EH (cell line): Measurements from ENCODE around the gene MTAP.

Source experiments
- DNase-seq: peaks from one replicate; pipeline ENCODE4 v3.0.0-alpha.2; 2015; ENCODE audit warnings: low read depth

MTAP gene

GRCh38 chr9:21804791-21805190 is 2.4 kb downstream of the MTAP start:
- no peak for DNase-seq

GRCh38 chr9:21806644-21807043 is 4.2 kb downstream of the MTAP start:
- DNase-seq = no peak

GRCh38 chr9:21810388-21810787 is 8.0 kb downstream of the MTAP start:
- peak; percentile 24 for DNase-seq

- no peak for DNase-seq
Measured at GRCh38 chr9:21810881-21811280, 8.4 kb downstream of the MTAP start.

GRCh38 chr9:21811914-21812313 is 9.5 kb downstream of the MTAP start:
- DNase-seq = no peak

GRCh38 chr9:21812415-21812814 is 10.0 kb downstream of the MTAP start:
- peak; percentile 53 for DNase-seq

GRCh38 chr9:21812946-21813568 is 10.6 kb downstream of the MTAP start:
- peak; percentile 79 for DNase-seq

GRCh38 chr9:21813575-21814473 is 11.4 kb downstream of the MTAP start:
- DNase-seq = peak; percentile 85

- no peak for DNase-seq
Measured at GRCh38 chr9:21815643-21816042, 13.2 kb downstream of the MTAP start.

GRCh38 chr9:21817176-21817575 is 14.7 kb downstream of the MTAP start:
- peak; percentile 83 for DNase-seq

GRCh38 chr9:21825637-21826036 is 23.2 kb downstream of the MTAP start:
- no peak for DNase-seq

GRCh38 chr9:21828853-21829410 is 26.5 kb downstream of the MTAP start:
- no peak for DNase-seq

- peak; percentile 21 for DNase-seq
Measured at GRCh38 chr9:21830589-21830988, 28.2 kb downstream of the MTAP start.

GRCh38 chr9:21831841-21832509 is 29.5 kb downstream of the MTAP start:
- peak; percentile 88 for DNase-seq

- DNase-seq = no peak
Measured at GRCh38 chr9:21833090-21833801, 30.8 kb downstream of the MTAP start.

- DNase-seq = peak; percentile 40
Measured at GRCh38 chr9:21835121-21835520, 32.7 kb downstream of the MTAP start.

- peak; percentile 99 for DNase-seq
Measured at GRCh38 chr9:21836437-21837161, 34.2 kb downstream of the MTAP start.

- no peak for DNase-seq
Measured at GRCh38 chr9:21837501-21837900, 35.1 kb downstream of the MTAP start.

GRCh38 chr9:21840647-21841046 is 38.2 kb downstream of the MTAP start:
- DNase-seq = no peak

- no peak for DNase-seq
Measured at GRCh38 chr9:21841133-21841532, 38.7 kb downstream of the MTAP start.

- DNase-seq = no peak
Measured at GRCh38 chr9:21848615-21849014, 46.2 kb downstream of the MTAP start.
